GM18861 (cell line): ENCODE results near the gene CDKN2D.

Experiments
- ATAC-seq: cut with Tn5 transposase; IDR thresholded peaks from one replicate; pipeline ENCODE4 v1.9.1; 2021; ENCODE audit not compliant: unreplicated experiment

Gene CDKN2D

GRCh38 chr19:10568826-10569651, at the start of gene CDKN2D:
Gene CDKN2D (minus strand): TSS chr19:10568979. CDS start chr19:10568653, 326 bp downstream.
- ATAC-seq, result peak; percentile 65

GRCh38 chr19:10617409-10618121, 48.8 kb upstream of the CDKN2D start:
- no peak for ATAC-seq

GRCh38 chr19:10615429-10616023, 46.7 kb upstream of the CDKN2D start:
- ATAC-seq, result no peak

GRCh38 chr19:10612499-10613119, 43.8 kb upstream of the CDKN2D start:
- no peak for ATAC-seq

- no peak for ATAC-seq
These were observed 43.1 kb upstream of the CDKN2D start for GRCh38 chr19:10611907-10612306.

GRCh38 chr19:10604460-10604980, 35.7 kb upstream of the CDKN2D start:
- peak; percentile 22 for ATAC-seq

- ATAC-seq, result peak; percentile 33
These were observed 35.2 kb upstream of the CDKN2D start for GRCh38 chr19:10603873-10604459.

GRCh38 chr19:10603084-10603872, 34.5 kb upstream of the CDKN2D start:
- ATAC-seq, result peak; percentile 38

- ATAC-seq, result peak; percentile 26
These were observed 33.7 kb upstream of the CDKN2D start for GRCh38 chr19:10602330-10603083.

- ATAC-seq, result no peak
These were observed 33.2 kb upstream of the CDKN2D start for GRCh38 chr19:10601999-10602329.

GRCh38 chr19:10600149-10600548, 31.4 kb upstream of the CDKN2D start:
- no peak for ATAC-seq

- ATAC-seq, result no peak
These were observed 25.2 kb upstream of the CDKN2D start for GRCh38 chr19:10593820-10594637.

- ATAC-seq, result no peak
These were observed 24.4 kb upstream of the CDKN2D start for GRCh38 chr19:10593148-10593547.

GRCh38 chr19:10587839-10588150, 19.0 kb upstream of the CDKN2D start:
- no peak for ATAC-seq

- ATAC-seq, result no peak
These were observed 18.5 kb upstream of the CDKN2D start, which contains the start of gene AP1M2 for GRCh38 chr19:10587022-10587838. Gene AP1M2 (minus strand): TSS chr19:10587312. CDS start chr19:10587231, 81 bp downstream.

GRCh38 chr19:10586396-10586795, 17.6 kb upstream of the CDKN2D start:
- no peak for ATAC-seq

GRCh38 chr19:10583036-10583776, 14.4 kb upstream of the CDKN2D start:
- ATAC-seq, result no peak
